Caki2 (cell line): ENCODE results near the gene FCMR. TPM values are rescaled to one million over a fixed set of nuclear protein-coding genes. Genes with fewer than 3 reads are reported as not detected.

Source experiments
- DNase-seq: peaks from one replicate; pipeline ENCODE4 v3.0.0-alpha.2; 2015; ENCODE audit warnings: low read depth
- in situ Hi-C: cut with HindIII; loops from 2 replicates; pipeline ENCODE4 v1.10.0; 2016; ENCODE audit warnings: low sequenced_read_pairs, low pct_unique_long_range_greater_than_20kb, mixed read lengths
- total RNA-seq: library from RNA; depleted of rRNA; stranded (reverse); fragments of >200 nt; shearing (Covaris generic); gene quantifications from 2 replicates; pipeline ENCODE4 v1.2.3, GENCODE V29; 2014; ENCODE audit warnings: low replicate concordance

The FCMR gene
- total RNA-seq, 1 experiment from 2014 or later: not detected

DNA sequence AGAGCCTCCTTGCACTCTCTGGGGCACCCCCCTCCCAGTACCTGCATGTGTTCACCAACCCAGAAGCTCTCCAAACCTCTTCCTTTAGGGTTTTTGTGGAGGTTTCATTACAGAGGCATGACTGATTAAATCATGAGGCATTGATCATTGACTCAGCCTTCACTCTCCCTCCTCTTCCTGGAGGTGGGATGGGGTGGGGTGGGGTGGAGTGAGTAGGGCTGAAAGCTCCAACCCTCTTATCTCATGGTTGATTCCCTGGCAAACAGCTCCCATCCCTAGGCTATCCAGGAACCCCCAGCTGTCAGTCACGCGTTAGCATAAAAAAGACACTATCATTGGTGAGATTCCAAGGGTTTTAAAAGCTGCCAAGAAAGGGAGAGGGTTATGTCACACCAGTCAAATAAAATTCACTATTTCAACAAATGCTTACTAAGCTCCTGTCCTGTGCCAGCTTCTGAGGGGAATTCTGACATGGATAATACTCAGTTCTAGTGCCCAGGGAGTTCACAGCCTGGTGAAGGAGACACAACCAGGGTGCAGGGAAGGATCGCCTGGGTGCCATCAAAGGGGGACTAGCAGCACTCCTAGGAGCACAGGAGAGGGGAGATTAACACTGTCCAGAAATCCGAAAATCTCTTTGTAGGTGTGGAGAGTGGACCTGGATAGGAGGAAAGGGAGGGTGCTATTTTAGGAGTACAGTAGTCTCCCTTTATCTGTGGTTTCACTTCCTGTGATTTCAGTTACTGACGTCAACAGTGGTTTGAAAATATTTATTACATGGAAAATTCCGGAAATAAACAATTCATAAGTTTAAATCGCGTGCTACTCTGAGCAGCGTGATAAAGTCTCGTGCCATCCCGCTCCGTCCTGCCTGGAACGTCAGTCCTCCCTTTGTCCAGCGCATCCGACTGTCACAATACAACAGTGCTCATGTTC, 31.3 kb downstream of the FCMR start:
- in situ Hi-C loops: no loop called here
- no peak for DNase-seq

DNA sequence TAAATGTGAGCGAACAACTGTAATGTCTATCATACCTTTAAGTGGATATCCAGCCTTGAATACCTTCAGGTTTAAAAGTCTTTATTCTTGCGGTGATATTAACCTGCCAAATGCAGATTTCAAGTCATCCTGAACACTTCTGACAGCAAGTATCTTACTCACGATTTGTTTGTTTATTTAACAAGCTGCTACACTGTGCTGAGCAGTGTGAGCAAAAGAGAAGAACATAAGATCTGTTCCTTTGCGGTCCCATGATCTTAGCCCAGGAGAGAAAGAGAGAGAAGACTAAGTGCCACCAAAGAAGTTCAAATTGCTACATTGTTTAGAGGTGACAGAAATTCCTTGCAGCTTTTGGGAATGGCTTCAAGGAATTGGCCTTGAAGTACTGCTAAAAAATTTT, 34.0 kb downstream of the FCMR start:
- no peak for DNase-seq
- in situ Hi-C loops: no loop called here

DNA sequence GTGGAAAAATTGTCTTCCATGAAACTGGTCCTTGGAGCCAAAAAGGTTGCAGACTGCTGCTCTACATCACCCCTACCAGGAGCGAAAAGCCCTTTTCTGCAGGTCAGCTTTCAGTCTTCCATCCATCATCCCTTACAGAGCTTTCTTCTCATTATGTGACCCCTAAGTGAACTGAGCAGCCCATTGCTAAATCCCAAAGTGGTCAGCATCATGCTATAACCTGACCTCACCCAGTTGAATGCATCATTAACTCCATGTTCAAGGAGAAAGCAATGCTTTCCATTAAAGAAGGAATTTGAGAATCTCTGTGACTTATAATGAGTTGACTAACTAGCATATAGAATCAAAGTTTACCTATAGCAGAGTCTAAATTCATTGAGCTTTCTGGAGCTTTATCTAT, 34.9 kb downstream of the FCMR start:
- DNase-seq: no peak
- in situ Hi-C loops: no loop called here

DNA sequence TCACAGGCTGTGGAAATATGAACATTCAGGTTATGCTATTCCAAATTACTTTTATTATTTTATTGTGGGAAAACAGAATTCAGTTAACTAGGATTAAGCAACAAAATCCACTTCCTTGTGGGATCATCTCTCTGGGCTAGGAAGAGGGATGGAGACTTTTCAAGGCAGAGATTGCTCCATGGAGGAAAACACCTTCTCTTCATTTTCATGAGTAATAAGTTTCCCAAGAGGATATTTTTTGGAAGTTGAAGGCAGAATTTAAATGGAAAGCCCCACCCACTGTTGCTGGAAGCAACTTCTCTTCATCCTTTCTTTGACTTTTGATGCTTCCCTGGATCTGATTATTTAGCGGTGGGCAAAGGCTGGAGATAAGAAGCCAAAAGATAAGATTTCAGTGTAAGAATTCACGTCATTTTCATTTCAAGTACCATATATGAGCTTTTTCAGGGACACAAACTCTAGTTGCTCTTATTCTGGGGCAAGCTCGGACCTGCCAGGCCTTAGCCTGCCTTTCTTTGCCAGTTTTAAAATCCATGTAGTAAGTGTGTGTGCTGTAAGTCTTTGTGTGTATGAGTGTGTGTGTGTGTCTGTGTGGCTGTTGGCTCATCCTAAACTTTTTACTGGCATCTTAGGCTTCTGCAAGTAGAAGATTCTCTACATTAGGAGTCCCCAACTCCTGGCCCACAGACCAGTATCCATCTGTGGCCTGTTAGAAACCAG, 36.2 kb downstream of the FCMR start:
- in situ Hi-C loops: no loop called here
- DNase-seq: no peak

DNA sequence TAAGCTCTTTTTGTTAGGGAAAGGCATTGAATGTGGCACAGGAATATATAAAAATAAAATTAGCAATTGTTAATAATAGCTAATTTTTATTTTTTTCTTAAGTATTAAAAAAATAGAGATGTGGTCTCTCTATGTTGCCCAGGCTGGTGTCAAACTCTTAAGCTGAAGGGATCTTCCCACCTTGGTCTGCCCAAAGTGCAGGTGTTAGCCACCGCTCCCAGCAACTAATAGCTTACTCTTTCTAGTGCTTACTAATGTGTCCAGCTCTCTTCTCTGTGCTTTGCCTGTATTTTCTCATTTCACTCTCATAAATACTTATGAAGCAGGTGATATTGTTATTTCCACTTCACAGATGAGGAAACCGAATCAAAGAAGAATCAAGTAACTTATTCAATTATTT, 37.9 kb downstream of the FCMR start:
- DNase-seq: no peak
- in situ Hi-C loops: no loop called here

DNA sequence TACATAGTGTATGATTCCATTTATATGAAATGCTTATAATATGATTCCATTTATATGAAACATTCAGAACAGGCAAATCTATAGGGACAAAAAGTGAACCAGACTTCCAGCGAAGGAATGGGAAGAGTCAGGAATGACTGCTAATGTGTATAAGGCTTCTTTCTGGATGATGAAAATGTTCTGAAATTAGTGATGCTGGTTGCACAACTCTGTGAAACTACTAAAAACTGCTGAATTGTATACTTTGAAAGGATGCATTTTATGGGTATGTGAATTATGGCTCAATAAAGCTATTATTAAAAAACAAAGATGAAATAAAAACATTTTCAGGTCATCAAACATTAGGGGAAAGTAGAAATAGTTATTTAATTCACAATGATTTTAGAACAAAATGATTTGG, 38.6 kb downstream of the FCMR start:
- in situ Hi-C loops: no loop called here
- DNase-seq: no peak

DNA sequence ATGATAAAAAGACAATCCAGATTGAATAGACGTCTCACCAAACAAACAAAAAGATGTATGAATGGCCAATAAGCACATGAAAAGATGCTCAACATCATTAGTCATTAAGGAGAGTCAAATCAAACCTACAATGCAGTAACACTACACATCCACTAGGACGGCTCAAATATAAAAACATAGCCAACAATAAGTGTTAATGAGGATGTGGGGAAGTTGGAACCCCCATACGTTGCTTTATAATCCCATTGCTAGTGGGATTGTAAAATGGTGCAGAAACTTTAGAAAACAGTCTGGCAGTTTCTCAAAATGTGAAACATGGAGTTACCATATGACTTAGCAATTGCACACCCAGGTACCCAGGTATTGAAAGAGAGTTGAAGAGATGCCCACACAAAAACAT, 39.2 kb downstream of the FCMR start:
- DNase-seq: no peak
- in situ Hi-C loops: no loop called here

DNA sequence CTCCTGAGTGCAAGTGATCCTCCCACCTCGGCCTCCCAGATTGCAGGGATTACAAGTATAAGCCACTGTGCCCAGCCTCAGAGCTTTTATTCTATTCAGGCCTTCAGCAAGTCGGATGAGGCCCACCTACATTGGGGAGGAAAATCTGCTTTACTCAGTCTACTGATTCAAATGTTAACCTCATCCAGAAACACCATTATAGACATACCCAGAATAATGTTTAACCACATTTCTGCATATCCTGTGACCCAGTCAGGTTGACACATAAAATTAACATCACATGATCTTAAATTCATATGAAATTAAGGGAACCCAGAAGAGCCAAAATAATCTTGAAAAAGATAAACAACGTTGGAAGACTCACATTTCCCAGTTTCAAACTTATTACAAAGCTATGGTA, 41.4 kb downstream of the FCMR start:
- in situ Hi-C loops: no loop called here
- DNase-seq: no peak

DNA sequence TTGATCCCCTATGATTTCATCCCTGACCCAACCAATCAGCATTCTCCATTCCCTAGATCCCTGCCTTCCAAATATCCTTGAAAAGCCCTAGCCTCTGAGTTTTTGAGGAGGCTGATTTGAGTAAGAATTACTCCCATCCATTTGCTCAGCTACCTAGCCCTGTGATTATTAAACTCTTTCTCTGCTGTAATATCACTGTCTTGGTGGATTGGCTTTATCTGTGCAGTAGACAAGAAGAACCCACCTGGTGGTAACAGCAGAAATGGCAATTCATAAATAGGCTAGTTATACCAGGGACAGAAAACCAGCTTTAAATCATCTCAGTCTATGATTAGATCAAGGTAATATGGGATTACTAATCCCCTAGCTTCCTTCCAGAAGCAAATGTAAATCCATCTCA, 43.3 kb downstream of the FCMR start:
- DNase-seq: no peak
- in situ Hi-C loops: no loop called here

DNA sequence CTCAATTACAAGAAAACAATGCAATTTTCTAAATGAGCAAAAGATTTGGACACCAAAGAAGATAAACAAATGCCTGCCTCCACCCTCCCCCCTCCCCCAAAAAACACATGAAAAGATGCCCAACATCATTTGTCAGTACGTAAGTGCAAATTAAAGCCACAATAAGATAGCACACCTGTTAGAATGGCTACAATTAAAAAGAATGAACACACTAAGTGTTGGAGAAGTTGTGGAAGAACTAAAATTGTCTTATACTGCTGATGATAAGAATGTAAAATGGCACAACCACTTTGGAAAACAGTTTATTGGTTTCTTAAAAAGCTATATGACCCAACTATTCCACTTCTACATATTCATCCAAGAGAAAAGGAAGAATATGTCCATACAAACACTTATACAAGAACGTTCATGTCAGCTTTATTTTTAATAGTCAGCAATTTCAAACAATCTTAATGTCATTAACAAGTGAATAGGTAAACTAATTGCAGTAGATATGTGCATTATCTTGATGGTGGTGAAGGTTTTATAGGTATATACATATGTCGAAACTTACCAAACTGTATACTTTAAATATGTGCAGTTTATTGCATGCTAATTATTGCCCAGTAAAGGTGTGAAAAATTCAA, 45.9 kb downstream of the FCMR start:
- DNase-seq: no peak
- in situ Hi-C loops: no loop called here

DNA sequence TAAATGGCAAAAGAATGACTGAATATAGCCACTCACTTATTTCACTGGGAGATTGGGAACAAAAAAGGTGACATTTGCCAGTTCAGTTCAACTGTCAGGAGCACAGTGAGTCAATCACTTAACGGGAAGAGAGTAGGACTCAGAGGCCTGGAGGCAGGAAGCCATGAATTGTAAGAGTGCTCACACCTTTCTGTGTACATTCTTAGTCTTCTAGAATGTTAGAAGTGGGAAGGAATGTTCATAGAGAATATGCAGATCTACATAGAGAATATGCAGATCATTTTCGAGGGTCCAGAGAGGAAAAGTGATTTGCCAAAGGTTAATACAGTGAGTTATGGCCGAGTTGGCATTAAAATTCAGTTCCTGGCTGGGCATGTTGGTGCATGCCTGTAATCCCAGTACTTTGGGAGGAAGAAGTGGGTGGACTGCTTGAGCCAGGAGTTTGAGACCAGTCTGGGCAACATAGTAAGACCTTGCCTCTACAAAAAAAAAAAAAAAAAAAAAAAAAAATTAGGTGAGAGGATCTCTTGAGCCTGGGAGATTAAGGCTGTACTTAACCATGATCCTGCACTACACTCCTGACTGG, 48.0 kb downstream of the FCMR start:
- in situ Hi-C loops: no loop called here
- DNase-seq: no peak

DNA sequence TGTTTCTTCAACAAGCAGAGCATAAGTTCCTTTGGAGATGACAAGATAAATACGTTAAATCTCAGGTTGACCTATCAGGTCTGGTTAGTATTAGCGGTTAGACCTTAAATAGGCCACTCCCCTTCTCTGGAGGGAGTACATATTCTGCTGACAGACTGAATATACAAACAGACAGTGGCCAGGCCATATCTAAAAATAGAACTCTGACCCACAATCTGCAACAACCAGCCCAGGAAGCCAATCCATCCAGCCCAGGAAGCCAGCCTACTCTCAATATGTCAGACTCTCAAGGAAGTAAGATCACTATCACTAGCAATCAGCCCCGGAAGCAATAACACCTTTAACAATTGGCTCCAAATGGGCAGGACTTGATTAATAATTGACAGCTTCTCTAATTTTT, 49.6 kb downstream of the FCMR start:
- DNase-seq: no peak
- in situ Hi-C loops: no loop called here

DNA sequence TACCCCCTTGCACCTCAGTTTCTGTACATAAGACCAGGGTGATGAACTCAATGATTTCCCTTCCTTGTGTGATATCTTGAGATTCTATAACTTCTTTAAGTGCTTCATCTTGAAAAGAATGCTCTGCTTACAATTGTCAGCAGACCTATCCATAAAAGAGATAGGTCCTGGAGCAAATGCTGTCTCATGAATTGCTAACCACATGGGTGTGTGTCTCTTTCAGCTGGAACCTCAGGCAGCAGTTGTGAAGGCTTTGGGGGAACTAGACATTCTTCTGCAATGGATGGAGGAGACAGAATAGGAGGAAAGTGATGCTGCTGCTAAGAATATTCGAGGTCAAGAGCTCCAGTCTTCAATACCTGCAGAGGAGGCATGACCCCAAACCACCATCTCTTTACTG, 53.5 kb downstream of the FCMR start:
- in situ Hi-C loops: no loop called here
- no peak for DNase-seq

DNA sequence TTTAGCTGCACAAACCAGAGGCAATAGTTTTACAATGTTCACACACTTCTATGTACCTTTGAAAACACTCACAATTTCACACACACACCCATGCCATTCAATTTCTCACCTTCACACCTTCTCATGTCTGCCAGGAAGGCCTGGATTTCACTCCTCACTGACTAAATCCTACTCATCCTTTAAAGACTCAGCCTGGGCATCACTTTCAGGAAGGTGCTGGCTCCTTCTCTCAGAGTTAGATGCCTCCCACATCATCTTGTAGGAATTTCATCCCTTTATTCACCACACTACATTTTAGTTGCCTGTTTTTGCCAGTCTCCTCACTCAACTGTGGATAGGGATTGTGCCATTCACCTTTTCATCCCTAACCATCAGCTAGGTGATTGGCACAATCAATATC, 54.0 kb downstream of the FCMR start:
- in situ Hi-C loops: no loop called here

DNA sequence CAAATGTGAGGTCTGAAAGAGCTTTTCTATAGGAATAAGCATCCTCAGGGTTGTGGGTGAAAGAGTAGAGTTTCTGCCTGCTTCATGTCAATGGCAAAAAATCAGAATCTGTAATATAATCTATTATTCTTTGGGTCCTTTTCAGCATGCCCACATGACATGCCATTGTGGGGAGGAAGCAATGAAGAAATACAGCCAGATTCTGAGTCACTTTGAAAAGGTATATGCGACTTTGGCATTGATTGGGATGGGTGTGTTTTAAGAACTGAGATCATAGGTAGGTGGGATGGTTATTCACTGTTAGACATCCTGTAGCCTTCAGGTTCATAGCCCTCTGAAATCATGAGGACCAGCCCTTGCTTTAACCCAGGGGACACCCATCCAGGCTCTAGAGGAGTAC, 54.5 kb downstream of the FCMR start:
- DNase-seq: no peak
- in situ Hi-C loops: no loop called here

More for the DNA sequence above, 54.0 kb downstream of the FCMR start:
- no peak for DNase-seq

DNA sequence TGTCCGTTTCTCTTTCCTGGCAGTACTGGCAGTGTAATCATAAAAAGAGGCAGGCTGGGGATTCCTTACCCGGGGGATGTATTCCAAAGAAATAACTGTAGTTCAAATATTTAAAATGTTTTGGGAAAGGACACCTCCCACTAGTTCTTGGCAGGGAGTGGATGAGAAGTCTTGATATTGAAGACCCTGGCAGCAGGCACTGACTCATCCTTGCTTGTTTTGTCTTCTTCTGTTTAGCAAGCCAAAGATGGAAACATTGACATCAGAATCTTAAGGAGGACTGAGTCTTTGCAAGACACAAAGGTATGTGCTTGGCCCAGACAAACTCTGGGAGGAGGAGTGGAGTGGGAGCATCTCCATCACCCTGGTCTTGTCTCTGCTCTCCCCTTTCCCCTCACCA, 55.7 kb downstream of the FCMR start:
- no peak for DNase-seq
- in situ Hi-C loops: no loop called here

DNA sequence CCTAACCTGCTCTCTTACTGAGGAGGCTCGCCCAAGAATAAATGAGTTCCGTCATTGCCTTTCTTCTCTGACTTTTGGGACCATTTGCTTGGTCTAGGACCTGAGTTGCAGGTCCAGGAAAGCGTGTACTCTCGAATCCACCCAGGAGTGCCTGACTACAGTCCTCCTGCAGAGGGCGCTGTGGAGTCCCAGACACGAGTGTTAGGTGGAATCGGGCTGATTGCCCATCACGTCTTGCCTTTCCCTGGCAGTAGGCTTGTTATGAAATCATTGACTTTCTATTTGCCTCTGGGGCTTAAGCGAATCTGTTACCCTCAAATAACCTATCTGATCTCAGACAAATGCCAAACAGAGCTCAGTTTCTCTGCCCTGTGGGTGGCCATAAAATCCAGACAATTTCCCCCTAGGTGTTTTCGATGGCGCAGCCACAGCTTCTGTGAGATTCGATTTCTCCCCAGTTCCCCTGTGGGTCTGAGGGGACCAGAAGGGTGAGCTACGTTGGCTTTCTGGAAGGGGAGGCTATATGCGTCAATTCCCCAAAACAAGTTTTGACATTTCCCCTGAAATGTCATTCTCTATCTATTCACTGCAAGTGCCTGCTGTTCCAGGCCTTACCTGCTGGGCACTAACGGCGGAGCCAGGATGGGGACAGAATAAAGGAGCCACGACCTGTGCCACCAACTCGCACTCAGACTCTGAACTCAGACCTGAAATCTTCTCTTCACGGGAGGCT, 56.6 kb downstream of the FCMR start, which contains the start of gene IL20:
Gene IL20, plus strand, starts transcription at position 685 of the 733 bp plus-strand sequence. CDS start 230 bp downstream, outside the sequence.
- in situ Hi-C loops: no loop called here
- DNase-seq: no peak

DNA sequence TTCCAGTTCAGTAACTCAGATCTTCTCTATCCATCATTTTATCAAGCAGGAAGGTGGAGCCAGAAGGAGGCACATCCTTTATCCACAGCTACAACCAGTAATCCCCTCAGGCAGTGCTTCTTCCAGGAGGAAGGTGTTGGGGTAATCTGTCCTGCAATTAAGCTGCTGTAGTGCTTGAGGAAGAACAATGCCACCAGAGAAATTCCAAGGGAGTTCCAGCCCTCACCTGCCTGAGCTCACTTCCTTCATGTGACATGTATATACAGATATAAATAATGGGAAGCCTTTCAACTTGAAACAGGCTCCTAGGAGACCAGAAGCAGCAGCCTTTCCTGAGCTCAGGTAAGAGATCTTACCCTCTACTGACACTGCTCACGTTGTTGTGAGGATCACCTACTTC, 58.5 kb downstream of the FCMR start:
- no peak for DNase-seq
- in situ Hi-C loops: no loop called here
